ENCODE data around the gene FER1L5.

- TF ChIP-seq CTCF (IDR thresholded peaks at IDR 0.05) (no peak), ZFX (IDR thresholded peaks at IDR 0.05; ENCODE audit: borderline replicate concordance) (no peak)
Measured at GRCh38 chr2:96679848-96680247, 37.3 kb downstream of the FER1L5 start.
